22Rv1 (cell line): ENCODE results near the gene CFAP97.
"Not testable (repeated sequence)": the region's sequence is repeated elsewhere in the genome, so short reads cannot be mapped to it uniquely, and the experiment has no call there.

Experiments
- ZFX ChIP-seq: fragments of 450-650 bp; IDR thresholded peaks from 2 replicates; pipeline ENCODE4 v1.6.1; 2017; ENCODE audit warnings: antibody characterized with exemption, borderline replicate concordance
- TF ChIP-seq, protein P1 (sequence below): fragments of 450-650 bp; IDR thresholded peaks from 2 replicates; pipeline ENCODE4 v1.5.1; 2017; ENCODE audit warnings: mild to moderate bottlenecking

DNA sequence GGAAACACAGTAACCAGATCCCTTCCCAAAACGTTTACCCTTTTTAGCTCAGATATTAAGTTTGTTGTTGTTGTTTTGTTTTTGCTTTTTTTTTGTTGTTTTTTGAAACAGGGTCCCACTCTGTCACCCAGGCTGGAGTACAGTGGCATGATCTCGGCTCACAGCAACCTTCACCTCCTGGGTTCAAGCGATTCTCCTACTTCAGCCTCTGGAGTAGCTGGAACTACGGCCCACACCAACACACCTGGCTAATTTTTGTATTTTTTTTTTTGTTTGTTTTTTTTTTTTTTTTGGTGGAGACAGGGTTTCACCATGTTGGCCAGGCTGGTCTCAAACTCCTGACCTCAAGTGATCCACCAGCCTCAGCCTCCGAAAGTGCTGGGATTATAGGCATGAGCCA, 84.3 kb downstream of the CFAP97 start:
- TF ChIP-seq, protein P1, sequence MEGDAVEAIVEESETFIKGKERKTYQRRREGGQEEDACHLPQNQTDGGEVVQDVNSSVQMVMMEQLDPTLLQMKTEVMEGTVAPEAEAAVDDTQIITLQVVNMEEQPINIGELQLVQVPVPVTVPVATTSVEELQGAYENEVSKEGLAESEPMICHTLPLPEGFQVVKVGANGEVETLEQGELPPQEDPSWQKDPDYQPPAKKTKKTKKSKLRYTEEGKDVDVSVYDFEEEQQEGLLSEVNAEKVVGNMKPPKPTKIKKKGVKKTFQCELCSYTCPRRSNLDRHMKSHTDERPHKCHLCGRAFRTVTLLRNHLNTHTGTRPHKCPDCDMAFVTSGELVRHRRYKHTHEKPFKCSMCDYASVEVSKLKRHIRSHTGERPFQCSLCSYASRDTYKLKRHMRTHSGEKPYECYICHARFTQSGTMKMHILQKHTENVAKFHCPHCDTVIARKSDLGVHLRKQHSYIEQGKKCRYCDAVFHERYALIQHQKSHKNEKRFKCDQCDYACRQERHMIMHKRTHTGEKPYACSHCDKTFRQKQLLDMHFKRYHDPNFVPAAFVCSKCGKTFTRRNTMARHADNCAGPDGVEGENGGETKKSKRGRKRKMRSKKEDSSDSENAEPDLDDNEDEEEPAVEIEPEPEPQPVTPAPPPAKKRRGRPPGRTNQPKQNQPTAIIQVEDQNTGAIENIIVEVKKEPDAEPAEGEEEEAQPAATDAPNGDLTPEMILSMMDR: not testable (repeated sequence)
- TF ChIP-seq ZFX: not testable (repeated sequence)
